ENCODE measurements around the gene ALLC.

Gene ALLC

GRCh38 chr2:3703236-3703756 lies 45.3 kb downstream of the ALLC start, which contains the start of gene DCDC2C:
DCDC2C (plus strand) TSS chr2:3703575; CDS start chr2:3703752, 177 bp downstream.
- H3K9ac ChIP-seq = no peak within 1 kb of the TSS
- no peak within 1 kb of the TSS for H3K27ac ChIP-seq
- TF ChIP-seq Cebpa-rat (IDR thresholded peaks at IDR 0.05) = no peak
- H3K4me2 ChIP-seq = no peak within 1 kb of the TSS
- H4K20me1 ChIP-seq = no peaks in the 10 kb centered on the region
- no peaks in the 10 kb centered on the region for H3K27me3 ChIP-seq
- no peak within 1 kb of the TSS for H3K4me3 ChIP-seq
- peaks cover 14% of the 10 kb centered on the region for H3K9me3 ChIP-seq
- H3K36me3 ChIP-seq = no peaks in the 10 kb centered on the region
- H3K4me1 ChIP-seq = no peaks in the 10 kb centered on the region

GRCh38 chr2:3703757-3704355 lies 45.9 kb downstream of the ALLC start:
- Histone ChIP-seq H3K4me2 (no peak overlapping the region), H3K4me1 (no peaks in the 10 kb centered on the region), H3K4me3 (no peak overlapping the region), H3K27ac (no peak overlapping the region), H3K9me3 (peaks cover 14% of the 10 kb centered on the region), H4K20me1 (no peaks in the 10 kb centered on the region), H3K27me3 (no peaks in the 10 kb centered on the region), H3K36me3 (no peaks in the 10 kb centered on the region), H3K9ac (no peak overlapping the region)
- no peak for TF ChIP-seq Cebpa-rat (IDR thresholded peaks at IDR 0.05)

DNA sequence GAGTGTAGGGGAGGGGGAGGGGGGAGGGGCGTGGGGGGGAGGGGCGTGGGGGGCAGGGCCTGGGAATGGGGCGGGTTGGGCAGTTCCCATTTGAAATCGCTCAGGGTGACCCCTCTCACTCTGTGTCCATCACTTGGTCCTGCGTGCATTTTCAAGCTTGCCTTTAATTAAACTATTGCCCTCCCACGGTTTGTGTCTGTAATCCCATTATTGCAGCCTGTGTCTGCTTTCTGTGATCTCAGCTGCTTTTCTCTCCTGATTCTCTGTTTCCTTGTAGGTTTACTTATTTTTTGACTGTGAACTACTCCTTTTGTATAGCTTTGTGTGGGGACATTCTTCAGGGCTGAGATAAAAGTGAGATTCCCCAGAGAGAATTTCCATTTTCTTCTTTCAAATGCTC lies 46.7 kb downstream of the ALLC start:
- Histone ChIP-seq H3K9me3 (peaks cover 14% of the 10 kb centered on the region), H3K4me3 (no peak overlapping the region), H3K27ac (no peak overlapping the region), H4K20me1 (no peaks in the 10 kb centered on the region), H3K4me1 (no peaks in the 10 kb centered on the region), H3K27me3 (no peaks in the 10 kb centered on the region), H3K36me3 (no peaks in the 10 kb centered on the region), H3K9ac (no peak overlapping the region), H3K4me2 (no peak overlapping the region)
- TF ChIP-seq Cebpa-rat (IDR thresholded peaks at IDR 0.05) = no peak

DNA sequence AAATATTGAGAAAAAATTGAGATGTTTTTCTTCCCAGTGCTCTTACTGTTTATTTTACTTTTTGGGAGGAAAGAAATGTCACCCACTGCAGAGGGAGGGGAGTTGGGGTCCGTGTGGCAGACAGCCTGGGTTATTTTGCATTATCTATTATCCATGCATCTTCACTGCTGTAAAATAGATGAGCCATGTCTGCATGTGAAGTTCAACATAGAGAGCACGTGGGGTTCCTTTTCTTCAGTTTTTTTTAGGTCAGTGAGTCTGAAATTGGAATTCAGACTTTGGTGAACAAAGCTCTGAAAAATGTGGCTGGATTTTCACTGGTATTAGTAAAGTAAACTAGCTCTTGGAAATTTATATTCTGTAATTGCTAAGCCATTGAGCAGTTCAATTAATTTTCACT lies 47.8 kb downstream of the ALLC start:
- Histone ChIP-seq H3K27ac (no peak overlapping the region), H3K4me2 (no peak overlapping the region), H3K9me3 (peaks cover 14% of the 10 kb centered on the region), H3K4me3 (no peak overlapping the region), H3K27me3 (no peaks in the 10 kb centered on the region), H3K36me3 (no peaks in the 10 kb centered on the region), H4K20me1 (no peaks in the 10 kb centered on the region), H3K9ac (no peak overlapping the region), H3K4me1 (no peaks in the 10 kb centered on the region)
- no peak for TF ChIP-seq Cebpa-rat (IDR thresholded peaks at IDR 0.05)

DNA sequence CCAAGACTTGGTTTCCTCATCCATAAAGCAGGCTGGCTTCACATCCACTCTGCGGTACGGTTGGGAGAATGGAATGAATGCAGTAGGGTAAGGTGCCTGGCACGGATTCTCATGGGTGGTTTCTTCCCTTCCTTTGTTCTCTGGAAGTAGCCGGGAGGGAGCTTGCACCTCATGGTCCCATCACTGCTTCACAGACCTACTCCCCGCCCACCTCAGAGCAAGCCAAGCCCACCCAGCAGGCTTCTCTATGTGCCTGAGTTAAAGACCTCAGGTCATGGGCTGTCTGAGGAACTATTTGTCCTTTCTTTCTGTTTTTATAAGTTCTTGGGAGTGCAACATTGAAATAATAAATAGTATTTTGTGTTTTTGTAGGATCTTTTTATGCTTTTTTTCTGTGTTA lies 48.9 kb downstream of the ALLC start:
- TF ChIP-seq Cebpa-rat (IDR thresholded peaks at IDR 0.05) = no peak
- Histone ChIP-seq H3K27me3 (no peaks in the 10 kb centered on the region), H3K9ac (no peak overlapping the region), H3K4me2 (no peak overlapping the region), H3K4me1 (no peaks in the 10 kb centered on the region), H3K27ac (no peak overlapping the region), H4K20me1 (no peaks in the 10 kb centered on the region), H3K36me3 (no peaks in the 10 kb centered on the region), H3K9me3 (peaks cover 14% of the 10 kb centered on the region), H3K4me3 (no peak overlapping the region)

DNA sequence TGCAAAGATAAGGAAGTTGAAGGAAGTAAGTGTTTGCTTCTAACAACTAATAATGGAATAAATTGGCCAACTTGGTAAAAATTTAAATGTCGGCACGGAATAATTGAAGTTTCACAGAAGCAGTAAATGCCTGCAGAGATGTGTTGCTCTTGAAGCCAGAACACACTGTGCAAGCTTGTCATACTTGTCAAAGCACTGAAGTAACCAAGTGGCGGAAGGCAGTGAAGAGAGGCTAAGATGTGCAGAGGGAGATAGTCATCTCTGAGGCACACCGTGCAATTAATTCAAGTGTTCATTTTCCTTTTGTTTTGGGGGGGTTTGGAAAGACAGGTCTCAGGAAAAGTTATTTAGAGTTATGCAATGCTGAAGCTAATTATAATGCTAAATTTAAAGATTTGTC lies 50.6 kb downstream of the ALLC start:
- peaks cover 5% of the 10 kb centered on the region for H3K9me3 ChIP-seq
- no peaks in the 10 kb centered on the region for H3K4me1 ChIP-seq
- H3K4me3 ChIP-seq = no peak overlapping the region
- no peaks in the 10 kb centered on the region for H3K27me3 ChIP-seq
- no peaks in the 10 kb centered on the region for H4K20me1 ChIP-seq
- no peak for TF ChIP-seq Cebpa-rat (IDR thresholded peaks at IDR 0.05)
- H3K36me3 ChIP-seq = no peaks in the 10 kb centered on the region
- H3K9ac ChIP-seq = no peak overlapping the region
- no peak overlapping the region for H3K4me2 ChIP-seq
- H3K27ac ChIP-seq = no peak overlapping the region

DNA sequence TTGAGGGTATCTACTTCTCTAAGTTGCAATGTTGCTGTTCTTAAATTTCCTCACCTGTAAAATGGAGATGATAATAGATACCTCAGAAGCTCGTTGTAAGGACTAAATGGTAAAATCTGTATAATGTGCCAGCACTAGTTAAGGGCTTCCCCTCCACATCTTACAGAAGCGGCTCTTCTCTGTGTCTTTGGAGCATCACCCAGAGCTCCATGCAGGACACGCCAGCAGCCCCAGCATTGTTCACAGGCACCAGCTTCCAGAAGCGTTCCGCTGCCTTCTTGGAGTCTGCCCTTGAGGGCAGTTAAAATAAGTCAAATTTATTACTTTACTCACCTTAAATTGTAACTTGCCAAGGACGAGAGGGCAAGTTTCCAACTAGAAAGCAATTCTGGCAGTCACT lies 51.2 kb downstream of the ALLC start:
- TF ChIP-seq Cebpa-rat (IDR thresholded peaks at IDR 0.05) = no peak
- no peak overlapping the region for H3K27ac ChIP-seq
- H3K4me1 ChIP-seq = no peaks in the 10 kb centered on the region
- no peaks in the 10 kb centered on the region for H4K20me1 ChIP-seq
- no peaks in the 10 kb centered on the region for H3K27me3 ChIP-seq
- no peak overlapping the region for H3K4me3 ChIP-seq
- H3K36me3 ChIP-seq = no peaks in the 10 kb centered on the region
- H3K9ac ChIP-seq = no peak overlapping the region
- H3K9me3 ChIP-seq = no peaks in the 10 kb centered on the region; the same call in 1 of the 2 replicates
- H3K4me2 ChIP-seq = no peak overlapping the region

GRCh38 chr2:3712424-3712823 lies 54.4 kb downstream of the ALLC start:
- no peak overlapping the region for H3K4me2 ChIP-seq
- H3K36me3 ChIP-seq = no peaks in the 10 kb centered on the region
- H3K27me3 ChIP-seq = no peaks in the 10 kb centered on the region
- H3K27ac ChIP-seq = no peak overlapping the region
- no peak overlapping the region for H3K9ac ChIP-seq
- no peaks in the 10 kb centered on the region; the same call in 1 of the 2 replicates for H3K9me3 ChIP-seq
- no peak overlapping the region for H3K4me3 ChIP-seq
- TF ChIP-seq Cebpa-rat (IDR thresholded peaks at IDR 0.05) = no peak
- no peaks in the 10 kb centered on the region for H4K20me1 ChIP-seq
- H3K4me1 ChIP-seq = no peaks in the 10 kb centered on the region

DNA sequence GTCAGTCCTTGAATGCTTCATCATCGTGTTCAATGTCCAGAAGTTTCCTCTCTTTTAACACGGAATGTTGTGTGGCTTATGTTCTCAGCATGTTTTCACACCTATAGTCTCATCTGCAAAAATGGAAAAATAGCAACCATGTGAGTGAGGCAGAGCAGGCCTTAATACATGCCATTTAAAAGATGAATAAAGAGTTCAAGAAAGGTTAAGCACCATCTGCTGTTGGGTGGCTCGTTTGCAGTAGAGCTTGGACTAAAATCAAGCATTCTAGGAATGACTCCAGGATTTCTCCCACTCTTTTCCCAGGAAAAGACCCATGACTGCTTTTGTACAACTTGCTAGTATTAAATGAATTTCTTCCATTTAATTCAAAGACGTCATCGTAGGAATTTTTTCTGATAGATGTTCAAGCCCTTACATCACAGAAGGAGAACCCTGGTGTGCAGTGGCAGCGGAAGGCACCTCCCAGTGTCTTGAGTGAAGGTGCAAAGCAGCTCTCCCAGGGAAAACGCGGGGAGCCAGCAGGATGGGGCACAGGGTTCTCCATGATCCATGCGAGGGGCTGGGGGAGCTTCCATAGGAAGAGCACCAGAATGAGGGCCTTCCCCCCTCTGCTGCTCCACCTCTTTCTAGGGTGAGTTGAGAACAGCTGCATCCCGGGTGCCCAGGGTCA lies 55.0 kb downstream of the ALLC start:
- no peak overlapping the region for H3K9ac ChIP-seq

DNA sequence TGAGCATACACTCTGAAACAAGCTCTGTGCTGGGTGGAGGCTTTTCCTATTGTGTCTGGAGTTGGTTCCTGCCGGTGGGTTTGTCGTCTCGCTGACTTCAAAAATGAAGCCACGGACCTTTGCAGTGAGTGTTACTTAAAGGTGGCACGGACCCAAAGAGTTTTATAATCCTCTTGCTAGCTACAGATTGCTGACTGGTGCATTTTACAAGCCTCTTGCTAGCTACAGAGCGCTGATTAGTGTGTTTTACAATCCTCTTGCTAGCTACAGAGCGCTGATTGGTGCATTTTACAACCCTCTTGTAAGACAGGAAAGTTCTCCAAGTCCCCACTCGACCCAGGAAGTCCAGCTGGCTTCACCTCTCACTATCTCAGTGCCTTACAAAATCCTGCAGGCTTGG lies 60.7 kb downstream of the ALLC start:
- Histone ChIP-seq H3K4me3 (no peak overlapping the region), H3K9ac (no peak overlapping the region), H3K4me1 (no peaks in the 10 kb centered on the region), H3K27ac (no peak overlapping the region), H3K36me3 (no peaks in the 10 kb centered on the region), H3K27me3 (no peaks in the 10 kb centered on the region), H3K4me2 (no peak overlapping the region), H4K20me1 (no peaks in the 10 kb centered on the region), H3K9me3 (peaks cover 27% of the 10 kb centered on the region)
- TF ChIP-seq Cebpa-rat (IDR thresholded peaks at IDR 0.05) = no peak

More for the DNA sequence above, 55.0 kb downstream of the ALLC start:
- Histone ChIP-seq H3K4me3 (no peak overlapping the region), H3K36me3 (no peaks in the 10 kb centered on the region), H3K27me3 (no peaks in the 10 kb centered on the region), H3K9me3 (no peaks in the 10 kb centered on the region; the same call in 1 of the 2 replicates), H3K27ac (no peak overlapping the region), H3K4me1 (no peaks in the 10 kb centered on the region), H3K4me2 (no peak overlapping the region), H4K20me1 (no peaks in the 10 kb centered on the region)
- no peak for TF ChIP-seq Cebpa-rat (IDR thresholded peaks at IDR 0.05)
